NCI-H524 treated with DMSO at 0.1 percent for 48 hours (cell line): Measurements from ENCODE around the gene MLPH.

Experiments
- DNase-seq: peaks from one replicate; lab custom pipeline; 2025; lab: John Stamatoyannopoulos, UW

MLPH gene

DNA sequence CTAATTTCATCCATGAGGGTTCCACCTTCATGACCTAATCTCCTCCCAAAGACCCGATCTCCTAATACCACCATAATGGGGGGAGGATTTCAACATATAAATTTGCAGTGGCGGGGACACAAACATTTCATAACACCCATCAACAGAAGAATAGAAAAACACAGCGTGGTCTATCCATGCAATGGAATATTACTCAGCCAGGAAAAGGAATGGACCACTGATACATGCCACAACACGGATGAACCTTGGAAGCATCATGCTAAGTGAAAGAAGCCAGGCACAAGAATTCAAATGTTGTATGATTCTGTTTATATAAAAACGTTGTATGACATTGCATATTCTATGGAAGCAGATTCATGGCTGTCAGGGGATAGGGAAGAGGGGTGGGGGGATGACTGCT, 82.0 kb downstream of the MLPH start:
- DNase-seq = no peak

DNA sequence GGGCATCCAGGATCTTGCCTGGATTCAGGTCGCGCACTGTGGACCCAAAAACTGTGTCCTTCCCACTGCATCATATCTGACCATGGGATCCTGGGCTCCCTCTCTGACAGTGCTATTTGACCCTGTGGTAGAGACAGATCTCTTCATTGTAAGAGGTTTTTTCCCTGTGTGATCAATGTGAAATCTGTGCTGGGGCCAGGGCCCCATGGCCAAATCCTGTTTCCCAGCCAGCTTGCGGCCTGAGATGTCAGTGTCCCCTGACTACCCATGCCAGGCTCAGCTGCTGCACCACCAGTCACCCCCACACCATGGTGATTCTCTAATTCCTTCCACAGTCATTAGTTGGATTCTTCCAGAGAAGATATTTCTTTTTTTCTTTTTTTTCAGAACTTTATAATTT, 82.8 kb downstream of the MLPH start:
- no peak for DNase-seq

DNA sequence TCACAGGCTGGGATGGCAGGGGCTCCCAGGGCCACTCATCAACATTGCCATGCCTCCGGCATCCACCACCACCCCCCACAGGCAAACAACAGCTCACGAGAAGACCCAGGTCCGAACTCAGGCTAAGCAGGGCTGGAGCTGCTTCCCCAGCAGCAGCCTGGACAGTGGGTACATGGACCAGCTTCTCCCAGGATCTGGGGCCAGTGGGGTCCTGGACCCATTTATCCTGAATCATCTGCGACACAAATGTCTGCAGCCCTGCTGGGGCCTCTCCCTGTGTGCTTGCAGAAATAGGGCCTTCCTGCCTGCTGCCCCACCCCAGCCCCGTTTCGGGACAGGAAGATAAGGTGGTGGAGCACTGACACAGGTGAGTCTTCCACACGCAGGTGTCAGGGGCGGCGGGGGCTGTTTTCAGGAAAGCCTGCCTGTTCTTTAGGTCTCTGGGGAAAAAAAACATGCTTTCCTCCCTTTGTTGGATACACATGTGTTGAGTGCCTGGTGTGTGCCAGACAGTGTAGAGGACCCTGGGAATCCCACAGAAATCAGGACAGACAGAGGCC, 83.8 kb downstream of the MLPH start:
- no peak for DNase-seq

DNA sequence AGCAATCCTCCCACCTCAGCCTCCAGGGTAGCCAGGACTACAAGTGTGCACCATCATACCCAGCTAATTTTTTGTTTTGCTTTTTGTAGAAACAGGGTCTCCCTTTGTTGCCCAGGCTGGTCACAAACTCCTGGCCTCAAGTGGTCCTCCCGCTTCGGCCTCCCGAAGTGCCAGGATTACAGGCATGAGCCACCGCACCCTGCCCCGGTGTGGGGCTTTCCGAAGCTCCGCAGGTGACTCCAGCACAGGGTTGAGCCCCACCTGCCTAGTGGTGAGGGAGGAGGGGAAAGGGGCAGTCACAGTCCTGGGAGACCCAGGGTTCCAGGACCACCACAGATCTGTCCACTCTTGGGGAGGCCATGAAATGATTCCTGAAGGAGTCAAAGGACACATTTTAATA, 84.5 kb downstream of the MLPH start:
- DNase-seq = no peak

DNA sequence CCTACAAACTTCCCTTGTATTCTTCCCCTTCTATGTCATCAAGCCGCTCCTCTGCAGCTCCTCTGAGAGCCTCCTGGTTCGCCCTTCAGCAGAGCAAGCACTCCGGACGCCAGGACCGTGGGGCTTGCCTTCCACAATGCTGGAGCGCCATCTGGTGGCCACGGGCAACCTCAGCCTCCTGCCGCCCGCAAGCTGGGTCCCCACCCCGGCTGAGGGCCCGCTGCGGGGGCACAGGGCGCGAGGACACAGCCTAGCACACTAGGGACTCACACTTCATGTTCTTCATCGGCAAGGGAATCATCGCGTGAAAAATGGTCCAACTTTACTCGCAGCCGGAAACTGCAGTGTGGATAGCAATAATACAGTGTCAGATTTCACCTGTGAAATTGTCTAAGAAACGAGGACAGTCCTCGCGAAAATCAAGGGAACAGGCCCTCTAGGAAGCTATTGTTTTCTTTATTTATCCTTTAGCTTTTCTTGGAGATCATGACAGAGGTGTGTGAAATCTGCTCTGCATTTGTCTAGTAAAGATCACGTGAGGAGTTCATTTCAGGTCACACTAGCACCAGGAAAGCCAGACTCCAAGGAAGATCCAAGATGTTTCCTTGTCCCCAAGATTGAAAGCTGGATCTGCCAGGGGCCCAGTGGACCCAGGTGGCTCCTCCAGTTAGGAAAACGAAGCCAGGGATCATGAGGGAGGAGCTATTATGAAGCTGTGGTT, 85.1 kb downstream of the MLPH start:
- DNase-seq = peak; percentile 36

DNA sequence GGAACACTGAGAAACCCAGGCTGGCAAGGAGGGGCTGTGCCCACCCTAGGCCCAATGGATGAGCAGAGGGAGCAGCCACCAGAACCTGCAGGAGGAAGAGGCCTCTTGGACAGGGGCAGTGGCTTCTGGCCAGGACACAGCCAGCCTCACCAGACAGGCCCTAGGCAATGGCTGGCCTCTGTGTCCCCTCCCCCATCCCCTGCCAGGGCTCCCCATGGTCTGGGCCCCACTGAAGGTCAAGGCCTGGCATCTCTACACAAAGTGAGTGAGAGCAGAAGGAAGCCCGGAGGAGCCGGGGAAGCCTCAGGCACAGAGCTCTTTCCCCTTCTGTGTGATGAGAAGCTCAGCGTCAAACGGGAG, 85.7 kb downstream of the MLPH start:
- no peak for DNase-seq

DNA sequence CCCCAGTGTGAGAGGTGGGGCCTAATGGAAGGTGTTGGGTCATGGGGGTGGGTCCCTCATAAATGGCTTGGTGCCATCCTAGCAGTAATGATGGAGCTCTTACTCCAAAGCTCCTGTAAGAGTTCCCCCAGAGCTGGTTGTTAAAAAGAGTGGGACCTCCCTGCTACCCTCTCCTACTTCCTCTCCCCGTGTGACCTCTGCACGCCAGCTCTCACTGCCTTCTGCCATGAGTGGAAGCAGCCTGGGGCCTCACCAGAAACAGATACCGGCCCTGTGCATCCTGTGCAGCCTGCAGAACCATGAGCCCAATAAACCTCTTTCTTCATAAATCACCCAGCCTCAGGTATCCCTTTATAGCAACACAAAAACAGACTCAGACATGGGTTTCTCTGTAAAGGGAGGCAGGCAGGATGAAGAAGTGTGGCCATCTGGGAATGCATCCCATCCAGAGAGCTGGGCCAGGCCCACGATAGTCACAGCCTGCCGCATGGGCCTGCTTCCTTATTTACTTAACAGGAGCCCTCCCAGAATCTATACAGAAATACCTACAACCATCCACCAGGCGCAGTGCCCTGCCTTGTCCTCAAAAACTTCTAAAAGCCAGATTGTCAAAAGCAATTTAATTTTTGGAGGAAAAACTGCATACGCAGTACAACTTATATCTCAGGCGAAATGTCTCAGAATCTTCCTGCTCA, 86.8 kb downstream of the MLPH start:
- no peak for DNase-seq

DNA sequence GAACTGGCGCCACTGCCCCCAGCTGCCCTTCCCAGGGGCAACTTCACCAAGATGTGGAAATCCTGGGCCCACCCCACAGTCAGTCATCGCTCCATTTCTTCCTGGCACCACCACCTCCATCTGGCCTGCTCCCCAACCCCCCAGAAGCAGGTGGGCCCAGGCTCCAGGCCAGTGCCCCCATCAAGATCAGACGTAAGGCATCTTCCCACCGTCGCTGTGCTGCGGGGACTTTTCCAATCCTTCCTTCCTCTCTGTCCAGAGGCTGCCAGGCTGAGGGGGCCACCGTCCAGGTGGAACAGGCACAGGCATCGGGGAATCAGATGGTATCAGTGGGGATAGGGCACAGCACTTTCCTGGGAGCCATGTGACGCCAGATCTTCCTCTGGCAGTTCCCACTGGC, 87.4 kb downstream of the MLPH start:
- no peak for DNase-seq

DNA sequence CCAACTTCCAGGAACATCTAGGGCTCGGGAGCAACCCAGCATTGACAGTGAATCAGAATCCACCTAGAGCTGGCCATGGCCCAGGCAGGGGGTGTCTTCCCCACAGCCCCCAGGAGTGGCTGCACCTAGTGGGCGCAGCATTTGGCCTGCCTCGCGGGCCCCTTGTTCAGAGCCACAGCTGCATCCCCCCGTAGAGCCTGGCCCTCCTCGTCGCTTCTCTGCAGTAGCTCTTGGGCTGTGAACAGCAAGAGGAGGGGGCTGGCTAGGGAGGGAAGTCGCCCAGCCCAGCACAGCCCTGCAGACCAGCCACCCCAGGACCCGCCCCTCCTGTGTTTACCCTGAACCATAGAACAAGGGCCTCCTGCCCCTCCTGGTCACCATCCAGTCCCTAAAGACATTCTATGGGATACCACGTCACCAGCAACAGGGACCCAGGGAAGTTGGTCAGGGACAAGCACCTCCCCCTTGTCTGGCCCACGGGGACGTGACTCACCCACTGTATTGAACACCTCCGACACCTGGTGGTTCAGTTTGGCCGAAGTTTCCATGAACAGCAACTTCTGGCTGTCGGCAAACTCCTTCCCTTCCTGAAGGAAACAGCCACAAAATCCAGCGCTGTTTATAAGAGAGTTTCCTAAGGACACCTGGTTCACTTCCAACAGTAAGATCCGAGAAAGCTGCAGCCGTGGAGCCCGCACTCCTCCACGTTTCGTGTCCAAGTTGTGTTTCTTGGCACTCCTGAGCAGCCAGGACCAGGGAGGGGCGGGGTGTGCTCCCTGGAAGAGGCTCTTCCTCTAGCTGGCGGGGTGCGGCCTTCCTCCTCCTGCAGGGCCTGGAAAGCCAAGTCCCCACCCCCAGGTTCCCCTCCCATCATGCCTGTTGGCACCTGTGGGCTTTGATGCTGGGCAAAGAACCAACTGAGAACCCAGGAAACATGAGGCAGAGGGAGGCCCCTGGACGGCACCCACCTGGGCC, 88.1 kb downstream of the MLPH start:
- no peak for DNase-seq

DNA sequence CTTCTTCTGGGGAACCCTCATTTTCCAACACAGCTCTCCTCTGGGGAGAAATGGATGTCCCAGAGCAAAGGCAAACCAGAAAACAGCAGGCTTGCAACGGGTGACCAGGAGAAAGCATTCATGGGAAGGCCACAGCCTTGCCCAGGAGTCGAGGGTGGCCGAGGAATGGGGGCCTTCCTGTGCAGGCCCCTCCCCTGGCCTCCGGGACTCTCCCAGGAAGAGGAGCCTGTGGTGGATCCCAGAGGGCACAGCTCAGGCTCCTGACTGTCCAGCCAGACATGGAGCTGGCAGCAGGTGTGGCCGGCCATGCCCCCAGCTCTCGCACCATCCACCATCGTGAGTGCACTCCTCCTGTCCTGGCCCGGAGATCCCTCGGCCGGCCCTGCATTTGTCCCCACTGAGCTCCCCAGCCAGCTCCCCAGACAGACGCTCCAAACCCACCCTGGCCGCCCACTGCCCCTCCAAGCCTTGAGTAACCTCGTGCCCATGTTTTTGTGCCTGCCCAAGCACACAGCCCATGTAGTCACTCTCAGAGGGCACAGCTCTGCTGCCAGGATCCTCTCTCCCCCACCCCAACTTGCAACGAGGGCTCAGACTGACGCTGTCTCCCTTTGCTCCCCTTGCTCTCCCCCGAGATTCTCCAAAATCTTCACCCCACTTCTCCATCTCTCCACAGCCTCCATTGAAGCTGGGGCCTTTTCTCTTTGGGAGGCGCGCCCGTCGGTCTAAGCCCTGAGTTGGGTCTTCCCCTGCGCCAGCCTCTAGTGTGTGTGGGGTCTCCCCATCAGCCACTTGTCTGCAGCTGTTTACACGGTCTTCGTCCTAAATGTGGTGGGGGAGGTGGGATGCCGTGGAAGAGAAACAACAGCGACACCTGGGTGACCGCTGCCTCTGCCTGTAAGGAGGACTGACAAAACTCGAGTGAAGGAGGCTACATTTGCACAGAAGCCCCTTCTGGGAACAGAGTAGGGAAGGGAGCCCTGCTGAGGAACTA, 89.1 kb downstream of the MLPH start:
- DNase-seq = no peak

DNA sequence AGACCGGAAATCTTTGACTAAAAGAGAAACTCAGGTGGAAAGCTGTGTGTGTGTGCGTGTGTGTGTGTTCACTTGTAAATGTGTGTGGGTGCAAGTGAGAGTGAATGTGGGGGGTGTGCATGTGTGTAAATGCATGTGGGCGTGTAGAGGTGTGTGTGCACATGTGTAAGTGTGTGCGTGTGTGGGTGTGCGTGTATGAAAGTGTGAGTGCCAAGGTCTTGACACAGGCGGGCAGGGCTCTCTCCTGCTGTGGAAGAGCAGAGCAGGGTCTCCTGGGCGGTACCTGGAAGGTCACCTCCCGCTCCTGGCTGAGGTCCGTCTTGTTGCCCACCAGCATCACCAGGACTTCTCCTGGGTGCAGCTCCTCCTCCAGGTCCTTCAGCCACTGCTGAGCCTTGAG, 89.9 kb downstream of the MLPH start:
- DNase-seq = no peak

DNA sequence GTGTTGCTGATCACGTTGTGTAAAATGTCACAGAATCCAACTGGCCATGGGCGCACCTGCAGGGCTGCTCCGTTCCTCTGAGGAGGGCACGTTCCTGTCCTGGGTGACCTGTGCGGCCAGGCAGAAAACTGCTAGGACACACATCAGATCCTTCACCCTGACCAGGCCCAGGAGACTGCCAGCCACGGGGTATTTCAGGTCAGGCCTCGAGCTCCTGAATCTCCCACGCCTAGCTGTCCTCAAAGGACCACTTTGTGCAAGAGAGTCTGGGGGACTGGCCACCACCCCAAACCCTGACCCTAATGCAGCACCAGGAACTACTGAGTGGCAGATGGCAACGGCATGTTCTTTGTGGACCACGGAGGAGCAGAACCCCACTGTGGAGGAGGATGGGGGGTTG, 90.4 kb downstream of the MLPH start:
- no peak for DNase-seq

DNA sequence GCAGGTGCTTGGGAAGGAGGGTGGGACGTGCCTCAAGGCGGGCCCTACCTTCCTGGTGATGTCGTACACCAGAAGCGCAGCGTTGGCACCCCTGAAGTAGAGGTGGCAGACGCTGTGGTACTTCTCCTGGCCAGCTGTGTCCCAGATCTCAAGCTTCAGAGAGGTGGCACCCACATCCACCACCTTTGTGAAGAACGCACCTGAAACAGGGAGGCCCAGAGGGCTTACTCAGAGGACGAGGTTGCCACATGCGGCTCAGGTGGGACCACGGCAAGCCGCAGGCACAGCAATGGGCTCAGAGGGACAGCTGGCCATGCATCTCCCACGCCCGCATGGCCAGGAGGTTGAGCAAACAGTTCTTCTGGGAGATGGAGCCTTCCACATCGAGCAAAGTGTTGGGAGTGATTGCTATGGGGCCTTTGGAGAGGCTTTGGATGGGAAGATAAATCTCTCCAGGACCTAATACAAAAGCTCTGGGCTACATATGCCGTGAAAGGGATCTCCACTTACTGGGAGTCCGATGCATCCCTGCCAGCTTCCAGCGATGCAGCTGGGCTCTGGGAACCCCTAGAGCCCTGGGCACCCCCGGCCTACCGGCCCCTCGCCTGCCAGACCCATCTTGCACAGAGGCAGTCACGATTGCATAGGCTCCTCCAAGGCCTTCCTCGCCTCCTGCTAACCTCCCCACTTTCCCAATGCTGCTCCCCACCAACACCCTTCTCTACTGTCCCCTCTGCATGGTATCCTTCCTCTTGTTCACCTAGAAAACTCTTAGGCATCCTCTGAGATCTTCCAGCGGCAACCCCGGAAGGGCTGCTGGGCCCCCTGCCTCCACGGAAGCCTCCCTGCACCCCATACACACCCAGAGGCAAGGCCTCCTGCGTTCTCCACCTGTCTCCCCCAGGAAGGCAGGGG, 91.2 kb downstream of the MLPH start:
- DNase-seq = no peak

DNA sequence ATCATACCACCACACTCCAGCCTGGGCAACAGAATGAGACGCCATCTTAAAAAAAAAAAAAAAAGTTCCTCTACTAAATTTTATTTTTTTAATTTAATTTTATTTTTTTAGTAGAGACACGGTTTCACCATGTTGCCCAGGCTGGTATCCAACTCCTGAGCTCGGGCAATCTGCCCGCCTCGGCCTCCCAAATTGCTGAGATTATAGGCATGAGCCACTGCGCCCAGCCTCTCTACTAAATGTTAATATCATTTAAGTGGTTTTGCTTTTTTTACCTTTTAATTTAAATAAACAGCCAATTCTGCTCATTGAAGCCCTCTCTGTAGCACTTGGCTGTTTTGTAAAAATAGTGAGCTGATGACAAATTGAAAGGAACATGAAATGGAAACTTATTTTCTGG, 94.3 kb downstream of the MLPH start:
- no peak for DNase-seq

DNA sequence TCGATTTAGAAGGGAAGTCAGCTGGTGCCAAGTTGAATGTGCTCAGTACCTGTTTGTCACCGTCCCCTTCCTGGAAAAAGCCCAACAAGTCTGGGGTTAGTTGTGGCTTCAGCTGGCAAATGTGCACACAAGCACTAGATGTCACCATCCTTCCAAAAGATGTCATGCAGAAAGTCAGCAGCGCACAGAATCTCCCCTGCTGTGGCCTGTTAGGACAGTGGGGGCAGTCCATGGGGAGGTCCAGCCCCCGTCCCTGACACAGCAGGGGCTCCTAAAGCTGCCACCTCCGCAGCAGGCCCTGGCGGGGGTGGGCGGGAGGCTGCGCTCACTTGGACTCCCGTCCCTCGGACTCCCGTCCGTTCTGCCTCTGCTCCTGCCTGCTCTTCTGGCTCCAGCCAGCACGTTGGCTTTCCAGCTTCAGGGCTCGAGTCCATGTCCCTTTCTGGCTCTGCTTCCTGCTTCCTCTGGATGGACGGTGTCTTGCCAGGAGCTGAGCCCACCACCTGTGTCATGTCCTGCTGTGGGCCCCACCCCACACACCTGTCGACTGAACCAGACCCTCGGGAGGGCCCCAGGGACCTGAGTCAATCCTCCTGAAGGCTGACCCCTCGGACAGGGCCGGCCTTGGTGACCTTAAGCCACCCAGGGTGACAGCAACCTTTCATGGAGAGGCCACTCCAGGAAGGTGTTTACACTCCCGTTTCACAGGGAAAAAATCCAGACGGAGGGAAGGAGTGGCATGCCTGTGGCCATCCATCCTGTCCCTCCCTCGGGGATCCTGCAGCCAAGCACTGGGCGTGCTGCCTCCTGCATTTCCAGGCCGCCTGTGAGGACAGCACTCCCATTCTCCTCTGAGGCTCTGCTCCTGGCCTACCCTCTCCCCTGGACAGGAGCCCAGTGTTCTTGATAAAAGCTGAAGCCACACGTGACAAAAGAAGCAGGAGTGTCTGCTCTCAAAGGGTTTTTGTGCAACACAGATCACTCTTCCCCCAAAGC, 95.0 kb downstream of the MLPH start:
- DNase-seq = peak; percentile 23

DNA sequence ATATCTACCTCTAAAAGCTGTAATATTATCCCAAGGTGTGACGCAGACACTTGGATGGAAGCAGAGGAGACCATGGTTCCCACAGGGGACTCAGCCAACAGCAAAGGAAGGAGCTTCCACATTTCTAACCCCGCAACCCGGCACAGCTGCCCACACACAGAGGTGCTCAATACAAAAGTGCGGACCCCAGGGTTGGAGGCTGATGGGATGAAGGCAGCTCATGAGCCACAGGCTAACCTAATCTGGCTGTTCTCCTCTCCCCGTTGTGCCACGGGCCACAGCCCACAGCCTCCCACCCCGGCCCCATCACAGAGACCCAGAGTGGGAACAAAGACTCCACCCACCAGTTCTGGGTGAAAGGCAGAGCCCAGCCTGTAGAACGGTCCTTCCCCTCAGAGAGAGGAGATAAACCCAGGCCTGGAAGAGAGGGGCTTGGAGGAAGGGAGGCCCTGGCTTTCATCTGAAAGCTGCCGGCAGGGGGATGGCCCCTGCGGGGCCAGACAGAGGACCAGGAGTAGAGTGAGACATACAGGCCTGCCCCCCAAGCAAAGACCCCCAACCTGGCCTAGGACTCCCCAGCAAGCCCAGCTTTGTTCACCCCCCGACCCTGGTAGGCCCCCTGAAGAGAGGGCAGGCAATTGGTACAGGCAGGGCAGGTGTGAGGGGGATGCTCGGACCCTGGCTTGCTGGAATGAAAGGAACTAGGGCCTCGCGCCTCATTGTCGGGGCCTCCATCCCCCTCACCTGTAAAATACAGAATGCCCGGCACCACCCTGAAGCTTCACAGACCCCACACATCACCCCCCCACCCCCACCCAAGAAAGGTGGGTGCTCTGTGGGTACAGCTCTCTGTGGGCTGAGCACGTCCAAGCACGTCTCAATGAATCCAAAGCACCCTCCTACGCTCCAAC, 96.6 kb downstream of the MLPH start:
- DNase-seq = no peak

DNA sequence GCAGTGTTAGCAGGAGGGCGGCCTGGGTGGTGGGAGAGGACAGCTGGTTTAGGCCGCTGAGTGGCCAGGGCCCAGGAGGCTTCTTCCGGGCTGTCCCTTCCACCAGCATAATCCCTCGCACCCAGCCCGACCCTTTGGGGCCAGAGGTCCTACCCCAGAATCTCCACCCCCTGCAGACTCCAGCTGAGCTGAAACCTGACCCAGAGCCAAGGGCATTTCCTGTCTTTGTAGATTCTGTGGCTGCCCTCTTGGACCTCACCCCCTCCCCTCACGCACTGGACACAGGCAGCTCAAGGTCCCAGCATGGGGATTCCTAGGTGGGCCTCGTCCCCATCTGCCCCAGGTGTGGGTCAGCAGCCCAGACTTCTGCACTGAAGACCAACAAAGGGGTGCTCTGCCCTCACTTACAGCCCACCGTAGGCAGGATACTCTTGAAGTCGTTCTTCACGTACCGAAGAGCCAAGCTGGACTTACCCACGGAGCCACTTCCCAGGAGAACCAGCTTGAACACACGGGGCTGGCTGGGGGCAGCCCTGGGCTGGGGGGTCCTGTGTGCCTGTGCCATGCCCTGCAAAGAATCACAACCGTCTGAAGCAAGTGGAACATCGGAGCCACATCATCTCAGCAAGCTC, 98.7 kb downstream of the MLPH start:
- DNase-seq = no peak
